ENCODE data around the gene HOXD11. TPM values are rescaled to one million over a fixed set of nuclear protein-coding genes. Genes with fewer than 3 reads are reported as not detected.

Gene HOXD11
- total RNA-seq, 4 donors from 2014 or later, result not detected

- TF ChIP-seq, protein P1, sequence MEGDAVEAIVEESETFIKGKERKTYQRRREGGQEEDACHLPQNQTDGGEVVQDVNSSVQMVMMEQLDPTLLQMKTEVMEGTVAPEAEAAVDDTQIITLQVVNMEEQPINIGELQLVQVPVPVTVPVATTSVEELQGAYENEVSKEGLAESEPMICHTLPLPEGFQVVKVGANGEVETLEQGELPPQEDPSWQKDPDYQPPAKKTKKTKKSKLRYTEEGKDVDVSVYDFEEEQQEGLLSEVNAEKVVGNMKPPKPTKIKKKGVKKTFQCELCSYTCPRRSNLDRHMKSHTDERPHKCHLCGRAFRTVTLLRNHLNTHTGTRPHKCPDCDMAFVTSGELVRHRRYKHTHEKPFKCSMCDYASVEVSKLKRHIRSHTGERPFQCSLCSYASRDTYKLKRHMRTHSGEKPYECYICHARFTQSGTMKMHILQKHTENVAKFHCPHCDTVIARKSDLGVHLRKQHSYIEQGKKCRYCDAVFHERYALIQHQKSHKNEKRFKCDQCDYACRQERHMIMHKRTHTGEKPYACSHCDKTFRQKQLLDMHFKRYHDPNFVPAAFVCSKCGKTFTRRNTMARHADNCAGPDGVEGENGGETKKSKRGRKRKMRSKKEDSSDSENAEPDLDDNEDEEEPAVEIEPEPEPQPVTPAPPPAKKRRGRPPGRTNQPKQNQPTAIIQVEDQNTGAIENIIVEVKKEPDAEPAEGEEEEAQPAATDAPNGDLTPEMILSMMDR (IDR thresholded peaks at IDR 0.05; ENCODE audit: low read depth), result no peak
Observed at GRCh38 chr2:176146101-176146500, 39.0 kb downstream of the HOXD11 start.

GRCh38 chr2:176146645-176147044 is 39.6 kb downstream of the HOXD11 start:
- TF ChIP-seq, protein P1 (IDR thresholded peaks at IDR 0.05; ENCODE audit: low read depth), result no peak

GRCh38 chr2:176147210-176147799 is 40.2 kb downstream of the HOXD11 start:
- TF ChIP-seq, protein P1 (IDR thresholded peaks at IDR 0.05; ENCODE audit: low read depth), result no peak

GRCh38 chr2:176147800-176148496 is 40.9 kb downstream of the HOXD11 start:
- TF ChIP-seq, protein P1 (IDR thresholded peaks at IDR 0.05; ENCODE audit: low read depth), result no peak

- TF ChIP-seq, protein P1 (IDR thresholded peaks at IDR 0.05; ENCODE audit: low read depth), result no peak
Observed at GRCh38 chr2:176148751-176149421, 41.8 kb downstream of the HOXD11 start.

GRCh38 chr2:176149481-176149938 is 42.4 kb downstream of the HOXD11 start:
- TF ChIP-seq, protein P1 (IDR thresholded peaks at IDR 0.05; ENCODE audit: low read depth), result no peak

- TF ChIP-seq, protein P1 (IDR thresholded peaks at IDR 0.05; ENCODE audit: low read depth), result no peak
Observed at GRCh38 chr2:176149939-176150583, 43.0 kb downstream of the HOXD11 start.
